Left colon (tissue), 2 donors: ENCODE measurements around the gene FBXO10. TPM values are rescaled to one million over a fixed set of nuclear protein-coding genes. Genes with fewer than 3 reads are reported as not detected.
A peak's percentile ranks its signal among the peaks of the same experiment; 100 is the strongest.

Experiments
- ATAC-seq: fragments of 200-7000 bp; cut with Tn5 transposase; one replicate; pipeline ENCODE4 v1.9.1; 2020; ENCODE audit warnings: mild to moderate bottlenecking, moderate library complexity
- DNase-seq, 2 donors: peaks; one replicate each; pipeline ENCODE4 v3.0.0-alpha.2; 2020
- intact Hi-C, 2 donors: fragments of 100-400 bp; cut with DNase I in 1 of 2; cut with micrococcal nuclease in 1 of 2; formaldehyde crosslinking; loops; one replicate each; pipeline versions ENCODE4 v1.11.2 to v1.14.0; 2022; cut with DNase I, micrococcal nuclease
- total RNA-seq, 2 donors: library from RNA; stranded (reverse); fragmentation: NEBNext Ultra II Directional; extraction: Animal tissue kit (Norgen Biotek cat#: 25700); gene quantifications; one replicate each; pipeline ENCODE4 v1.2.1, GENCODE V29; 2021
- donor health status: DM: no; HTN: no; CAD: no.
- donor health status: DM: yes; HTN: yes; CAD: no.

Gene FBXO10
- total RNA-seq, 2 donors from 2014 or later = 4.0 to 4.4 TPM

GRCh38 chr9:37561682-37562081 is 14.5 kb downstream of the FBXO10 start:
- DNase-seq (no peak), ATAC-seq (no peak)
- intact Hi-C loops = no loop called here

- intact Hi-C loops = loop anchor here in 1 of 2 donors (10.0 kb wide), 1 partner anchor 195 kb away; the partner anchor contains the start of gene TRMT10B
- DNase-seq = no peak
- no peak for ATAC-seq
Observed at GRCh38 chr9:37559855-37560592, 16.2 kb downstream of the FBXO10 start.

- DNase-seq = no peak
- intact Hi-C loops = loop anchor here in 1 of 2 donors (10.0 kb wide), 1 partner anchor 196 kb away; the partner anchor contains the start of gene TRMT10B
- no peak for ATAC-seq
Observed at GRCh38 chr9:37559125-37559524, 17.1 kb downstream of the FBXO10 start.

GRCh38 chr9:37555786-37556185 is 20.4 kb downstream of the FBXO10 start:
- DNase-seq = no peak
- intact Hi-C loops = loop anchor here in 1 of 2 donors (10.0 kb wide), 1 partner anchor 199 kb away; the partner anchor contains the start of gene TRMT10B

GRCh38 chr9:37554318-37554717 is 21.9 kb downstream of the FBXO10 start:
- ATAC-seq (no peak), DNase-seq (no peak)
- intact Hi-C loops = loop anchor here in 1 of 2 donors (10.0 kb wide), 1 partner anchor 200 kb away; the partner anchor contains the start of gene TRMT10B

More at GRCh38 chr9:37555786-37556185, 20.4 kb downstream of the FBXO10 start:
- no peak for ATAC-seq

DNA sequence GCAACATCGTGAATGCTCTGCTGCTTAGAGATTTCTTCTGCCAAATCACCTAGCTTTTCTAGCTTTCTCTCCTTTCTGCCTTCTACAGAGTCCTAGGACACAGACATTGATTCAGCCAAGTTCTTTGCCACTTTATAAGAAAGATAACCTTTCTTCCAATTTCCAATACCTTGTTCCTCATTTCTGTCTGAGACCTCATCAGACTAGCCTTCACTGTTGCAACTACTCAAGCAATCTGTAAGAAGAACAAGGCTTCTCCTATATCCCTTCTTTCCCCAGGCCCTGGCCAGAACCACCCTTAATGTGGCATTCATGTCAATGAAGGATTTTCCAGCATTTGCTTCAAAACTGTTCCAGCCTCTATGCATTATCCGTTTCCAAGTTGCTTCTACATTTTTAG is 24.3 kb downstream of the FBXO10 start:
- no peak for ATAC-seq
- intact Hi-C loops = loop anchor here in 1 of 2 donors (10.0 kb wide), 1 partner anchor 203 kb away; the partner anchor contains the start of gene TRMT10B
- no peak for DNase-seq

DNA sequence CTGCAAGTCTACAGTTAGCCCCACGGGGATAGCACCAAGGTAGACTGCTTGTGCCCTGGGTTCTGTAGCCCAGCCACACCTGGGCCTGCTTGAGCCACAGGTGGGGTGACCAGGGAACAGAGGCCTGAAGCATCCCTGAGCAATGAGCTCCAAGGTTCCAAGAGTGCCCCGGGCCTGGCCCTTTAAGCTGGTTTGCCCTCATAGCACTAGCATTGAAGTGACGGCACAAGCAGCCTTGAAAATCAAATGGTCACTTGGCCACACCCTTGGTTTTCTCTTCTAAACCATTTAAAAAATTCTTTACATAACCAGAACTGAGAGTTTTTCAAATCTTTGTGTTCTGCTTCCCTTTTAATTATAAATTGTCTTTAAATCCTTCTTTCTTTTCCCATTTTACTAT is 24.7 kb downstream of the FBXO10 start:
- DNase-seq (no peak), ATAC-seq (no peak)
- intact Hi-C loops = loop anchor here in 1 of 2 donors (10.0 kb wide), 1 partner anchor 203 kb away; the partner anchor contains the start of gene TRMT10B

GRCh38 chr9:37550781-37551180 is 25.4 kb downstream of the FBXO10 start:
- no peak for DNase-seq
- intact Hi-C loops = loop anchor here in 1 of 2 donors (10.0 kb wide), 1 partner anchor 204 kb away; the partner anchor contains the start of gene TRMT10B
- no peak for ATAC-seq

- DNase-seq (no peak), ATAC-seq (no peak)
- intact Hi-C loops = no loop called here
Observed at GRCh38 chr9:37549527-37549926, 26.7 kb downstream of the FBXO10 start.

DNA sequence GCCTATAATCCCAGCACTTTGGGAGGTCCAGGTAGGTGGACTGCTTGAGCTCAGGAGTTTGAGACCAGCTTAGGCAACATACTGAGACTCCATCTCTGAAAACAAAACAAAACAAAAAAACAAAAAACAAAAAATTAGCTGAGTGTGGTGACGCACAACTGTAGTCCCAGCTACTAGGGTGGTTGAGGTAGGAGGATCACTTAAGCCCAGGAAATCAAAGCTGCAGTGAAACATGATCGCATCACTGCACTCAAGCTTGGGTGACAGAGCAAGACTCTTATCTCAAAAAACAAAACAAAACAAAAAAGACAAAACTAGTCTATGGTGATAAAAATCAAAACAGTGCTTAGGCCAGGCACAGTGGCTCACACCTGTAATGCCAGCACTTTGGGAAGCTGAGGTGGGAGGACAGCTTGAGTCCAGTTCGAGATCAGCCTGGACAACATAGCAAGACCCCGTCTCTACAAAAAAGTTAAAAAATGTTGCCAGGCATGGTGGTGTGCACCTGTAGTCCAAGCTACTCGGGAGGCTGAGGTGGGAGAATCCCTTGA is 28.8 kb downstream of the FBXO10 start:
- no peak for ATAC-seq

GRCh38 chr9:37543468-37543867 is 32.7 kb downstream of the FBXO10 start:
- DNase-seq (no peak), ATAC-seq (no peak)
- intact Hi-C loops = no loop called here

More for the DNA sequence above, 28.8 kb downstream of the FBXO10 start:
- no peak for DNase-seq
- intact Hi-C loops = no loop called here

DNA sequence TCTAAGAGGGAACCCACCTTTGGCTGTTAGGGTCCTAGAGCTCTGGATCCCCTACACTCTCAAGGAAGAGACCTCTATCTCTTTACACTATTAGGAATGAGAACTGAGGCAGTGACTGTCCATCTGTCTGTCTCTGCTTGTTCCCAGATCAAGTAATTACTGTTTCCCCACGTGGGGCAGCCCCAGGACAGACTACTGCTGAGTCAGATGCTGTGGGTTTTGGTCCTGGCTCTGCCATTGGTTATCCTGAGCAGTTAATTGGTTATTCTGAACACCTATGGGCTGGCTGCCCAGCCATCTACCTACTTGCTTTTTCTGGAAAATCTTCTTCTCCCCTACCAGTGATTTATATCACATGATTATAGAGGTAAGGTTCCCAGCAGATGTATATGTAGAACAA is 33.3 kb downstream of the FBXO10 start:
- no peak for ATAC-seq
- no peak for DNase-seq
- intact Hi-C loops = no loop called here

DNA sequence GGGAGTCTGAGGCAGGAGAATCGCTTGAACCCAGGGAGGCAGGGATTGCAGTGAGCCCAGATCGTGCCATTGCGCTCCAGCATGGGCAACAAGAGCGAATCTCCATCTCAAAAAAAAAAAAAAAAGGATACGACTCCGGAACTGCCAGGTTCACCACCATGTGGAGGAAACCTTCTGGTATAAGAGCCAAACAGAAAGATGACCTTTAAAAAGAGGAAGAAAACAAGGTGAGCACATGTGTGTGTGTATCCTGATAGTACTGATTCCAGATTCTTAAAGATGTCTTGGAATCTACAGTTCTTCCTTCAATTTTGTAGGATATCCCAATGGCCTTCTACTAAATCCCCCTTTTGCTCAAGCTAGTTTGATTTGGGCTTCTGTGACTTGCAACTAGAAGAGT is 33.7 kb downstream of the FBXO10 start:
- ATAC-seq = no peak
- DNase-seq = no peak
- intact Hi-C loops = no loop called here

- intact Hi-C loops = no loop called here
- DNase-seq = no peak
- ATAC-seq = no peak
Observed at GRCh38 chr9:37541465-37541864, 34.7 kb downstream of the FBXO10 start.

- DNase-seq (peak; percentile 42 to 50), ATAC-seq (peak; percentile 97)
- intact Hi-C loops = no loop called here
Observed at GRCh38 chr9:37540634-37541033, 35.5 kb downstream of the FBXO10 start.

DNA sequence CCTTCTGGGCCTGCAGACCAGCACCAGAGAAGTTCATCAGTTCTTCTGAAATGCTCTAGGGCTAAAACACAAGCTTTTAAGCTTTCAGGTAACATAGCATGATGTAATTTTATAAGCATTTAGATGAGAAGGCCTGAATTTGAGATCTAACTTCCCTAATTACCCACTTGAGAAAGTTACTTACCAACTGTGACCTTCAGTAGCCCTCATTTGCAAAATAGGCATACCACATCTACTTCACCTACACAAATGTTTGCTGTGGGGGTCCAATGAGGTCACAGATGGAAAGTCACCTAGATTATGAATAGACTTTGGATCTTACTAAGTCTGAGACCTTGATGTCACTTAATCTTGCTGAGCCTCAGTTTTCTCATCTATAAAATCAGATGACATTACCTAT is 36.5 kb downstream of the FBXO10 start:
- ATAC-seq (no peak), DNase-seq (no peak)
- intact Hi-C loops = no loop called here

DNA sequence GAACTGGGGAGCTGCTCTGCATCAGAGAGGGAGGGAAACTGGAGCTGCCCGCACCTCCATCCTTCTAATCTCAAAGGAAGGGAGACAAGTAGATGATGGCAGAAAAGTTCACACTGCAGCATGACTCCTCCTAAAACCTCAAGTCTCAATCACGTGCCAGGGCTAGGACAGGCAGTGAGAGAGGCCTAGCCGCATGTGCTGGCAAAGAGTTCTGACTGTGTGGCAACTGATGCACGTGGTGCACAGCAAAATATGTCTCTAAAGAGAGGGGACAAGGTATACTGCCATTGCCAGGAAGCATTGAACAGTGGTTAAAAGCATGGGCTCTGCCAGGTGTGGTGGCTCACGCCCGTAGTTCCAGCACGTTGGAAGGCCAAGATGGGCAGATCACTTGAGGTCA is 38.1 kb downstream of the FBXO10 start:
- ATAC-seq (no peak), DNase-seq (no peak)
- intact Hi-C loops = no loop called here

DNA sequence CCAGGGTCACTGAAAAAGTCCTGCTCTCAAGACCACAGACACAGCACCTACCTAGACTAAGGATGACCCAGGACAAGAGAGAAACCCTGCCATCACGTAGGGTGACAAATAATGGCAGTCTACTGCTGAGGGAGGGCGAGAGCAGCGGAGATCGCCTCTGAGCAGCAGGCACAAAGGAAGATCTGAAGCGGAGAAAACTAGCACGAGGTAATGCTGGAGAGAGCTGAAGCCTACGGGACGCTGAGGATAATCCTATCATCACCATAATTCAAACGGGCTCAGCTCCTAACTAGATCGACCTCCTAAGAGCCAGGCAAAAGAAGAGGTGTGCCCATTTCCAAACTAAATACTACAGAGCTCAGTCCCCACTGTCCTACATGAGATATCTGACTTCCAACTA is 41.3 kb downstream of the FBXO10 start:
- intact Hi-C loops = no loop called here
- DNase-seq (no peak), ATAC-seq (no peak)

DNA sequence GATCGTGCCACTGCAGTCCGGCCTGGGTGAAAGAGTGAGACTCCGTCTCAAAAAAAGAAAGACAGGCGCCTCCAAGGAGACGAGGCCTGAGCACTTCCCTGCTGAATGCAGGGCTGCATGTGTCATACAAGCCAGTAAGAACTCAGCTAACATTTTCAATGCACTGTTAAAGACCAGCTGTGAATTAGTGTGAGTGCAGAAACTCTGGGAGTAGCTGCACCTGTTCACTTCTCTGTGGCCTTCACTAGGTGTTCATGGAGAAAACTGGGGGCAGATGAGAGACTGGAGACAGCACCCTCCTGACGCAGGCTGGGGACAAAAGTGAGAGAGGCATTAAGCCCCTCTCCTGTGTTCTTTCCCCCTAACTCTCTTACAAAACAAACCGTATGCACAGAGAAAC is 41.8 kb downstream of the FBXO10 start:
- intact Hi-C loops = no loop called here
- DNase-seq = no peak
- ATAC-seq = no peak

- ATAC-seq = no peak
Observed at GRCh38 chr9:37531699-37532098, 44.5 kb downstream of the FBXO10 start.

More at GRCh38 chr9:37531699-37532098, 44.5 kb downstream of the FBXO10 start:
- intact Hi-C loops = no loop called here
- DNase-seq = no peak
